ENCODE measurements around the gene ERC2.
A peak's percentile ranks its signal among the peaks of the same experiment; 100 is the strongest.

Gene ERC2

DNA sequence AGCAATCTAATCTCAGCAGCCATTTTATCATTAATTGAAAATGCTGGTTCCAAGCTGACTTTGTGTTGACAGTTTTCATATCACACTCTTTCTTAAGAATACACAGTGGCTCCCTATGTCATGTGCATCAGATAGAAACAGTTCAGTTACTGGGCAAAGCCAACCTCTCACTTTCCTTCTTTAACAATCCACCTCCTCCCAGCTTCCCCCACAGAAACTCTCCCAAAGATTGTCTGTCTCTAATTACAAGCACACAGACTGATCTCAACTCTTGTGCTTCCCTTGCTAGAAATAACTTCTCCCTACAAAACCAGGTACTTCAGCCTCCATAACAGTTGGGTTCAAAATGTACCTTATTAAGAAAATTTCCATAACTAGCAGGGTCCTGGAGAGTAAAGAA, 752.2 kb downstream of the ERC2 start:
- no peak for DNase-seq
- intact Hi-C loops (cut with DNase I), result no loop called here

DNA sequence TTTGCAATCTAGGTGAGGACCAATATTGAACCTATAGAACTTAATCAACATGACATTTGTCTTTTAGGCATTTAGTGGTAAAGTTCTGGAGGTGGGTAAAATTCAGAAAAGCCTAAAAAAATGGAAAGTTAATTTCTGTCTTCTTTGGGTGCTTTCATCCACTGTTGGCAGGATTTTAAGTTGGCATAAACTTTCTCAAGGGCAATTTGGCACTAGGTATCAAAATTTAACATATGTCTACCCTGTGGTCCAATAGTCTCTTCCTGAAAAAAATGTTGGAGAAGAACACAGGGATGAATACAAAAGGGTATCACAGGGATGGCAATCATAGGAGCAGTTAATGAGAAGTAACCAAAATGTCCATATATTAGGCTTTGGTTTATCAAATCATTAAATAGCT, 754.2 kb downstream of the ERC2 start:
- intact Hi-C loops (cut with DNase I), result no loop called here
- DNase-seq, result no peak

DNA sequence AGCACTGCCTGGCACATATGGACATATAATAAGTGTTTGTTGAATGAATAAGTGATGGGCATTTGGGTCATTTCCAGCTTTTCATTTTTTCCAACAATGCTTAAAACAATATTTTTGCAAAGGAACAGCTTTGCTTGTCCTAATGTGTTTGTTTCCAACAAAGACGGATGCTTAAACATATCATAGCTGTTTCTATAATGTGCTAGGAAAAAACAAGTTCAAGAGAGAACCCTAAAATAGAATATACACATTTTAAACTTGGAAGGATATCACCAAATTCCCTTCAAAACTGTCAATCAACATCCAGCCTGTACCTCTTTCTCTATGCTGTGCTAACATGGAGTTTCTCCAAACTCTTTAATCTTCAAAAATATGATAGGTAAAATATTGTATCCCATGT, 756.6 kb downstream of the ERC2 start:
- intact Hi-C loops (cut with DNase I), result no loop called here
- no peak for DNase-seq

DNA sequence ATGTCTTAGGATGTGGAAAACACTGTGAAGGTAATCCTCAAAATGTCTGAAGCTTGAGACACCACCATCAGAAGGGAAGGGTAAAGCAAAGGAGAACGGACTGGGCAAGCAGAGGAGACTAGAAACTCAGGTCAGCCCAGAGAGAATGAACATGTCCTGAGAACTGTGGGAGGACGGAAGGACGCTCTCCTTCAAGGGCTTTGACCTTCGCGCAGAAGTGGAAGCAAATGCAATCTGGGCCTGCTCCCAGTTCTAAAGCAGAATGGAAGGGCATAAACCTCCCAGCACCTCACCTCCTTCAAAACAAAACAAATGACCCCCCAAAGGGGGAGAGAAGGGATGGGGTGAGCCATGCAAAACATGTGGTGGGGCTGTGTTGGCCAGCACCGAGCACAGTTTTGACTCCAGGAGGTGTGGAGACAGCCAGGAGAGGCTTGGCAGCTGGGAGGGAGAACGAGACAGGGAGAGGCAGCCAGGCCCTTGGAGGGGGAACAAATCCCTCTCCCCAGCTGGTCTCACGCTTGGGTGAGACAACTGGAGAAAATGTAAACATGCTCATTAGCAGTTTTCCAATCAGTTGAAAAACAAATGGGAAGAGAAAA, 758.8 kb downstream of the ERC2 start:
- intact Hi-C loops (cut with DNase I), result no loop called here
- peak in 1 of 10 donors; percentile 79 for DNase-seq

DNA sequence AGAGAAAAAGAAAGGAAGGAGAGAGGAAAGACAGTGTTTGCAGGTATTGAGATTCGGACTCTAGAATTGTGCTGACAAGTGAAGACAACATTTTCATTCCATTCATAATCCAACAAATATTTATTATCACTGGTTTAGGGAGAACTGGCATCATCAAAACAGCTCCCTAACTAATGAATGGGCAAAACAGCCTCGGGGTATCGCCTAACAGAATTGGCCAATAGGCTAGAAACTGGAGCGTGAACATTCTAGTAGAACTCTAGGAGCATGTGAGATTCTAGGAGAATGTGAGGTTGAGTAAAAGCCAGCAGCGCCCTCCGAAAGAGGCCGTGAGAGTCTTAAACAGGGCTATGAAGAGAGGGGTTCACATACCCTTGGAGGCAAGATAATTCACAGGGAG, 759.3 kb downstream of the ERC2 start:
- DNase-seq, result no peak
- intact Hi-C loops (cut with DNase I), result no loop called here

DNA sequence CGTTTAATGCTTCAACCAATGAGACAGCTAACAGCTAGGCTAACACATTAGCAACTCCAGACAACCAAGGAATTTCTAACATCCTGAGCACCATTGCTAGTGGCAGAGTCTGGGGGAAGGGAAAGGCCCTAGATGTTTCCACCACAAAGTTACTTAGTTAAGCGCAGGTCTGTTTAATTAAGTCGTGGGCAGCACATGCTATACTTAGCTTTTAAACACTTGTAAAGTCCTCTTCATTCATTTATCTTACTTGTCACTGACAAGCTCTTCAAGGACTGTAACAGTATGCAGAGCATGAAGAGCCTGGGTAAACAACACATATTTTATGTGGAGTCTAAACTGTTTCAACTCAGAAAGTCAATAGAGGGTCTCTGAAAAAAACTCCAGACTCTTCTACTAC, 760.0 kb downstream of the ERC2 start:
- DNase-seq, result no peak
- intact Hi-C loops (cut with DNase I), result no loop called here

DNA sequence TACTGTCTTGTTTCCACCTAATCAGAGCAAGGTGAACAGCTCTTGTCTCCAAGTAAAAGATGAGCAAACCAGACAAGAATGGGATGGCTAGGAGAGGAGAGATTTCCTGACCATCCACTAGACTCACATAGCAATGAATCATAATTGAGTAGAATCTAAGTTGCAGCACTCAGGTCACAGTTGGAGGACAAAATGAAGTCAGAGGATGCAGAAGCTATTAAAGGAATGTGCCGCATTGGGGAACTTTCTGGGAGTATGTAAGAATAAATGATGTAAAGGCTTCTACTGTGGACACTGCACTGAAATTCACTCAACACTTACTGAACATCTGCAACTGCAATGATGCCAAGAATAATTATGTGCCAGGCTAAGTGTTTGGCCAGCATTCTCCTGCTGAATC, 763.7 kb downstream of the ERC2 start:
- no peak for DNase-seq
- intact Hi-C loops (cut with DNase I), result no loop called here

DNA sequence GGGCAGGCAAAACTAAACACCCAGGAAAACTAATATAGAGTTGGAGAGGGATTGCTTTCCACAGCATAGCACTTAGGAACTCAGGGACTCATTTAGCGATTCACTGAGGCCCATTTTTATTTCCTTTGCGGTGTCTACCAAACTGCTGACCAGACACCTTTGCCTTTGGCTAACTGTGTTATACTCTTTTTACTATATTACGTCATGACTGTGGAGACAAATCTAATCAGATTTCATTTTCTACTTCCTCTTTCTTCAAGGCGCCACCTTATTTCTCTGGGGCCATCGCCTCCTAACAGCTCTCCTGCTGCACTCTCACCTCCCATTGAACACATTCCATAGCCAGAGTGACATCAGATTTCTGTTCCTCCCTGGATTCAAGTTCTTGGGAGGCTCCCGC, 765.4 kb downstream of the ERC2 start:
- DNase-seq, result no peak
- intact Hi-C loops (cut with DNase I), result no loop called here

DNA sequence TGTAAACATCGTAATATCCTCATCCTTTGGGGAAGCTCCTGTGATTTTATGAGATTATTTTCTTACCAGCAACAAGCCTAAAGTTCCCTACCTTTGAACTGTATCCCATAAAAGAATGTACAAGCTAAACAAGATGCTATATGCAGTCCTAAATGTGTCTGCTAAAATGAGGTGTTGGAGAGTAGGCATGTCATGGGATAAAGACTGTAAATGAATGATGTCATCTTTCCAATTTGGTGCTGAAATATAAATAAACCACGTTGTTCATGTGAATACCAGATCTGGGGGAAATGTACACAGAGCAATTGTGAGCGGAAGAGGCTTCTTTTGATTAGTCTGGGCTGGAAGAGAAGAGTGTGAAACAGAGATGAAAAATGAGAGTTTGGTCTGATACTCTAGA, 766.3 kb downstream of the ERC2 start:
- intact Hi-C loops (cut with DNase I), result no loop called here
- no peak for DNase-seq

DNA sequence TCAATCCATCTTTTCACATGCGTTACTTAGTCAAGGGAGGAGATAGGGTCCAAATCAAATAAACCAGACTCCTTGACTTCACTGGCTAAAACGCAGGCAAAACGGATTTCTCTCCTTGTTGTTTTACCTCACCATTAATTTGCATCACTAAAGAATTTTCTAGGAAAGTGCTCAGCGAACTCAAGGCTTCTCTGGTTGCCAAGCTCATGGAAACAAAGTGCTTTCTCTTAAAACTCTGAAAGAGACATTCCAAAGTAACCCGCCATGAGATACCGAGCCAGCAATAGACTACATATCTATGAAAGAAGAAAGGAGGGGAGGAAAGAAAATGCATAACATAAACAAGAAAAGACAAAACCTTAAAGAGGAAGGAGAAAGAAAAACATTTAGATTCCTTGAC, 769.4 kb downstream of the ERC2 start:
- no peak for DNase-seq
- intact Hi-C loops (cut with DNase I), result no loop called here

DNA sequence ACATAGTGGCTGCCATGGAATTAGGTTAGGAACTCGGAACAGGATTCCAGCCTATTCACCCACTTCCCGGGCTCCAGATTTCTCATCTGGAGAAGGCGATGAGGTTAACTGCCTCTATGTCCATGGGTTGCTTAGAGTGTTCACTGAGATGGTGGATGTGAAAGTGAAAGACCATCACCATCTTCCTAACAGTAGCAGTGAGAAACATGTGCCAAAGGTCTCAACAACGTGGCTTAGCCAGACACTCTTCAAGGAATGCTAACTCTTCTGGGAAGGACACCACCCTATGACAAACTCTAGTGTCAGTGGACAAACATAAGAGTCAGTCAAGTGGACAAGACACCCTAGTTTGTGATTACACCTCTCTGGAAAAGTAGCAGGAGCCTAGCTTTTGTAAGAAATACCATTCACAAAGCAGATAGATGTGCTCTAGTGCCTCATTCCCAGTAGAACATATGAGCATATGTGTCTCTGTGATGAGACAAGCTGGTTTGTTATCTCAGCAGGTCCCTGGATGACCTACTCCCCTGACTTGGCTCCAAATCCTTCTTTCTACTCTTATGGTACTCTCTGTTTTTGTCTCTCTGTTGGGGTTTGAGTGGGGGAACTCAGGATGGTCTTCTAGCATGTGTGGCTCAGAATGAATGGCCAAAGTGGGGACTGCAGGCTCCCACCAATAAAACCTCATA, 770.9 kb downstream of the ERC2 start:
- no peak for DNase-seq
- intact Hi-C loops (cut with DNase I), result no loop called here

DNA sequence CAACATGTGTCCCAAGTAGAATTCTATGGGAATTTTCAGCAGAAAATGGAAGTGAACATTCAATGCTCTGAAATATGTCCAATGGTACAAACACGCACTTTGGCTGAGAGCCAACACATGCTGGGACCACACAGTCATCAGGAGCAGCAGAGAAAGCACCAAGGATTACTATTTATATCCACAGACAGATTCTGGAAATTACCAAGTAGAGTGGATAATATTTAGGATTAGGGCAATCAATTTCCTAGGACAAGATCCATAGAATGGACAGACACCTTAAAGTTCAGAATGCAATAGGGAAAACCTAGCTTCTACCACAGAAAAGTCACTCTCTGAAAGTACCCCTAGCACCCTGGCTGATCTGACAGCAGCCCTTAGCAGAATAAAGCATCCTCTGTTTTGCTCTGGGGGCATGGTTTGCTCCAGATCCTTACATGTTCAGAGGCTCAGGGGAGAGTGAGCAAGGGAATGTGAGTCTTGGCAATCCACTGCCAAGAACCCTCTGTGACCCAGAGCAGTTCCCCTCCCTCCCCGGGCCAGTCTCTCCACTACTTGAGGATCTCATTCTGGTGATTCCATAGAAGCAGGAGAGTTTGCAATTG, 775.2 kb downstream of the ERC2 start:
- intact Hi-C loops (cut with DNase I), result no loop called here
- no peak for DNase-seq

DNA sequence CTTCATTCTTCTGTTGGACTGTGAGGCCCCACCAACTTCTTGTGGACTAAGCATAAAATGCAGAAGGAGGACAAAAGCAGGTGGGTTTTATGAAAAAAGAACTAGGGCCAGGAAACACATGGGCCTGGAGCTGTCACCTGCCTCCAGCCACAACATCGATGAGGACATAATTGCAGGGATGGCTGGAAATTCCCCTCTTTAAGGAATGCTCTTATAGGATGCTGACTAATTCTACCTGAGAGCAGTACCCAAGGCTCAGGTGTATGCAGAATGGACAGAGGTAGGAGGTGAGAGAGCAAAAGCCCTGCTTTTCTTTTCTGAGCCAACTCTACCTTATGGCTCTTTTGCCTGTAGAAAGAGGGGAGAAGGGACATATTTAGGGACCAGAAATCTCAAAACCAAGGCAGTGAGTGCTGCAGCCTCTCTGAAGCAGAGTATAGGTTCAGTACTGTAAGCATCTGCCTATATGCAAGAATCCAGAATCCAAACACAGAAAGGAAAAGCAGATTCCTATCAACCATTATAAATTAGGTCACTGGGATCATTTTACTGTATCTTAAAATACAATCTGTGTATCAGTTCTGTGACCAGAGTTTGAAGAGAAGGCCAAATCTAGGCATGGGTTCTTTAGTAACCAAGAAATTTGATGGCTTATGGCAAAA, 775.8 kb downstream of the ERC2 start:
- intact Hi-C loops (cut with DNase I), result no loop called here
- no peak for DNase-seq

DNA sequence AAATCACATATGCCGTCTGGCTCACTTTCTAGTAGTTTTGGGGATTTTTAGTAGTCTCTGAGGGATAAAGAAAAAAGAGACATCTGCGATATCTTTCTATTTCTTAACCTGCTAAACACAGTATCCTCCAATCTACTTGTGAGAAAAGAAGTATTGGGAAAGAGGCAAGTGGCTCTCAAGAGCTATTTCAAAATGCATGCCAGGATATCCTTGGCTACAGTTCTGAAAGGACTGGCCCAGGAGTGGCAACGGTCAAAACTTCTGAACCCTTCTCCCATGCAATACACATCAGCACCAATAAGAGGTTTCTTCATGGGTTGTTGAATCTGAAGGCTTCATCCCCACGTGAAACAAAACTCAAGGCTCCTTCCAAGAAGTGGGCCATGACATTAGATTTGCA, 777.1 kb downstream of the ERC2 start:
- no peak for DNase-seq
- intact Hi-C loops (cut with DNase I), result no loop called here

DNA sequence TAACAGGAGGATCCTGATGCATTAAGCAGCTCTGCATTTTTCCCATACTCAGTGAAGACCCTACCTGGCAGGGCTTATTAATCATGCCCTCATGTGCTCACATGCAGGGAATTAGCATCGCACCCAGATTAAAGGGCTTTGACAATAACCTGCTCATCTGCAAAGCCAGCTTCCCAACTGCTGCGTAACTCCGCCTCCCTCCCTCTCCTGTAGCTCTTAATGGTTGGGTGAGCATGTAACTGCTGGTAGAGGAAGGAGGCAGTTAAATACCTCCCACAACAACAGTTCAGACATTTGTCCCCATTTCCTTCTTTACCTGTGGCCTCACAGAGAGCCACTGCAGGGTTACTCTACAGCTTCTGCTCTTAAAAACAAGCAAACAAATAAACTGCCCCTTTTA, 777.5 kb downstream of the ERC2 start:
- DNase-seq, result peak in 6 of 10 donors; percentile 13 to 83 (median 42)
- intact Hi-C loops (cut with DNase I), result no loop called here

DNA sequence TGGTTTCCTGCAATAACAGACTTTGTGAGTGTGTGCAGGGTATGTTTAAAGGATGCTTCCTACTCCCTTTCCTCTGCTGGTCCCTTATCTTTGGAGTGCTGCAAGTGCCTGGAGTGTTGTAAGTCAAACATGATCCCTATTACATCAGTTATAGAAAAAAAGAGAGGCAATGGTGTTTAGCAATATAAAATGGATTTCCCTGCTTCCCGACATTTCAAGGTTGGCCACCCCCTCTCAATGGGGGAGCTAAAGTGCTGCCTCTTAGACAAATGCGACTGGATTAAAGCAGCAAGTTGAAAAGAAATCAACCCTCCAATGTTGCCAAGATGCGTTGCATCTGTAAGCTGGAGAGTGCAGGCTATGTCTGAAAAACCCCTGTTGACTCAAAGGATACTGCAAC, 778.1 kb downstream of the ERC2 start:
- intact Hi-C loops (cut with DNase I), result no loop called here

DNA sequence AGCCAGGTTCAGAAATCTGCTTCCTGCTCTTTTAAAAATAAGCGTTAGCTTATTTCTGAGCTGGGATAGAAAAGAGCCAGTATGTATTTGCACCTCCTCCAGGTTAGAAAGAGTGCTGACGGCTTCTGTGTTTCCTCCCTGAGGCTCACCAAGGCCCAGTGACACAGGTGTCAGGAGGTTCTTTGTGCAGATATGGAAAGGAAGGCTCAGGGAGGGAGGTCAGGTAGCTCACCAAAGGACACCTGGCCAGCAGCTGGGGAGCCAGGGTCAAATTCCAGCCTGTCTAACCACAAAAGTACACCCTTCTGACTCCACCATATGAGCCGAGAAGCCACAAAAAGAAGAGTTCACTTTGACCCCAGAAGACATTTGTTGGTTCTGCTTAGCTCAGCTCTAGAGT, 780.1 kb downstream of the ERC2 start:
- intact Hi-C loops (cut with DNase I), result no loop called here
- DNase-seq, result no peak

More for the DNA sequence above, 778.1 kb downstream of the ERC2 start:
- no peak for DNase-seq

DNA sequence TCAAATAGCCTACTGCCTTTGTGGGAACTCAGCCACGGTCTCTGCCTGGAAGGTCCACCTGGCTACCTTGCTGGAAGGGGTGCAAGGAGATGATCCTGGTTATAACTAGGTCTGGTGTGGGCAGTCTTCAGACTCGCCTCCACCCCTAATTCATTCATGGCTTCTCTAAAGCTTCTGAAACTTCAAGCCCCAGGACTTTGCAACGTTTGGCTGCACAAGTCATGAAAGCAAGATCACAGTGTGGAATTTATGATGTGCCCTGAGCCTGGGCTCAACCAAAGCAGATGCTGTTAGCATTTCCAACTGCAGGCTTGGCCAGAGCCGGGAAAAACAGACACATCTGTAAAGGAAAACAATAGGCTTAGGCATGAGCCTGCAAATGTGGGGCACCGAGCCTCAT, 780.7 kb downstream of the ERC2 start:
- no peak for DNase-seq
- intact Hi-C loops (cut with DNase I), result no loop called here

DNA sequence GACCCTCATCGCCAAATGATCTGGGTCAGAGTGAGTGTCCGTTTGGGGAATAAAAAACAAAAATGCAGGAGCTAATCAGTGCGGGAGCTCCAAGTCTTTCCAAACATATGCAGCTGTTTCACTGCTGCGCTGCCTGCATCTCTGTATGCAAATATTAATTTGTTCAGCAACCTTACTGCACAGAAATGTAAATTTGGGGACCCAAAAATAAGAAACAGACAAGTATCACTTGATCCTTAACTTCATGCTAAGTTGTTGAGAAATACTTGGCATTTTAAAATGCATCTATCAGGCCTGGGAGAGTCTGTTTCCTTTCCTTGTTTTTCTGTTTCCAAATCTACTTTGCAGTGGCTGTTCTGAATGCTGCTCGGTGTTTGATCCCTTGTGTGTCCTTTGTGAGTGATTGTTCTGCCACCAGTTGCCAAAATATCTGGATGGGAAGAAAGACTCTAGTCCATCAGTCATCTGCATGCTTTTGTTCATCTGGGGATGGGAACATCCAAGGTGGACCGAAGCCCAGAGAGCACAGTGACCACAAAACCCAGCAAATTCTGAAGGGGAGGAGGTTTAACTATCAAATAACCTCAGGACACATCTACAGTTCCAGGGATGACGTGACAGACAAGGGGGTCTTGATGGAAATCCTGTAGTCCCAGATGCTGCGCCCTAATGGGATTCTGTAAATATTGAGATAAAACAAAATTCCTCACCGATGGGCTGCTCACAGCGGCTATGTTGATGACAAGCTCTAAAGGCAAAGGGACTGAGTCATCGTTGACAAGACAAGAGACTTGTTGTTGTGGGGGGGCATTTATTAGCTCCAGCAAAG, 781.6 kb downstream of the ERC2 start:
- no peak for DNase-seq
- intact Hi-C loops (cut with DNase I), result no loop called here

DNA sequence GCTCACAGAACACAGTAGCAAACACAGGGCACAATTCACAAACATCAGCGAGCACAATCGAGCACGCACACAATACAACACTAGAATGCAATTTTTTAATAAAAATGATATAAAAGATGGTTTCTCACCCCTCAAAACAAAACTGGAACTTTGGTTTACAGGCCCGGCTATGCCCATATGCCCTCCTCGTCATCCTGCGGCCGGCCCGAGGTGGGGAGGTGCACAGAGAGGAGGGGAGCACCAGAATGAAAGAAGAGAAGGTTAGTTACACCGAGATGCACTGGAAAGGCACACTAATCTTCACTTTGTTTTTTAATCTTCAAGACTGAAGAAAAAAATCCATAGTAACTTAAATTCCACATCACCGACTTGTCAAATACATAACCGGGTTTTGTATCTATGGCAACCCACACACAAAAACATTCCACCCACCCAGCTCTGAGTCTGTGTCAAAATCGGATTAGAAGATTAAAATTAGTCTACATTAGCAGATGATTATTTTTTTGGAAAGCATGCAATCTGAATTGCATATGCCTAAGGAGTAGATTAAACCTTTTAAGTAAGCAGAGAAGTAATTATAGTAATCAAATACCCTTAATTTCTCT, 784.5 kb downstream of the ERC2 start:
- DNase-seq, result no peak
- intact Hi-C loops (cut with DNase I), result no loop called here

DNA sequence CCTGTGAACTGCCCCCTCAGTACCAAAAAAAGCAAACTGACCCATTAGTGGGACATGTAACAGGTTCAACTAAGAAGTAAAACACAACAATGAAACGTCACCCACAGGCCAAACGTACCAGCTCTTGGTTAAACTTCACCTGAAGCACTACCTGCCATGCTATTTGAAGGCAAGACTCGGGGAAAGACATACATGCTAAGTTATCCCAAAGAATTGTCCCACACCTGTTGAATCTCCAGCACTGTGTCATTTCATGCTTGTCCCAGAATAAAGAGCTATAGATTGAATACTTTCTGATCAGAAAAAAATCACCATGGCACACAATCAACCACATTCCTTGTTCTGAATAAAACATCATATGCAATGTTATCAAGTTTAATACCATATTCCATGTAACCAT, 785.8 kb downstream of the ERC2 start:
- intact Hi-C loops (cut with DNase I), result no loop called here
- no peak for DNase-seq
